GM21447 (cell line): Measurements from ENCODE around the gene RASD2.

ENCODE experiments used
- ATAC-seq: cut with Tn5 transposase; IDR thresholded peaks from one replicate; pipeline ENCODE4 v1.9.1; 2021; ENCODE audit not compliant: unreplicated experiment

The RASD2 gene

GRCh38 chr22:35581023-35581413, 40.4 kb downstream of the RASD2 start:
- no peak for ATAC-seq

GRCh38 chr22:35582218-35582860, 41.7 kb downstream of the RASD2 start:
- ATAC-seq = no peak

GRCh38 chr22:35582861-35583670, 42.4 kb downstream of the RASD2 start:
- ATAC-seq = no peak

GRCh38 chr22:35586771-35587170, 46.1 kb downstream of the RASD2 start:
- no peak for ATAC-seq

GRCh38 chr22:35587447-35587870, 46.8 kb downstream of the RASD2 start:
- ATAC-seq = no peak

- no peak for ATAC-seq
Measured at GRCh38 chr22:35587896-35588295, 47.3 kb downstream of the RASD2 start.

- ATAC-seq = no peak
Measured at GRCh38 chr22:35589071-35589755, 48.6 kb downstream of the RASD2 start.

- ATAC-seq = no peak
Measured at GRCh38 chr22:35589756-35590093, 49.1 kb downstream of the RASD2 start.

- no peak for ATAC-seq
Measured at GRCh38 chr22:35590634-35591295, 50.1 kb downstream of the RASD2 start.

GRCh38 chr22:35591714-35592417, 51.2 kb downstream of the RASD2 start:
- ATAC-seq = no peak

GRCh38 chr22:35592418-35592967, 51.9 kb downstream of the RASD2 start:
- ATAC-seq = no peak

GRCh38 chr22:35593071-35593890, 52.6 kb downstream of the RASD2 start:
- no peak for ATAC-seq

GRCh38 chr22:35593891-35594470, 53.4 kb downstream of the RASD2 start:
- no peak for ATAC-seq

GRCh38 chr22:35594686-35595085, 54.1 kb downstream of the RASD2 start:
- no peak for ATAC-seq

- no peak for ATAC-seq
Measured at GRCh38 chr22:35596821-35597220, 56.2 kb downstream of the RASD2 start.

GRCh38 chr22:35597692-35598395, 57.2 kb downstream of the RASD2 start:
- no peak for ATAC-seq

GRCh38 chr22:35598396-35598710, 57.7 kb downstream of the RASD2 start:
- ATAC-seq = no peak

- no peak for ATAC-seq
Measured at GRCh38 chr22:35599364-35599763, 58.7 kb downstream of the RASD2 start.

- ATAC-seq = no peak
Measured at GRCh38 chr22:35600476-35600875, 59.8 kb downstream of the RASD2 start.
